ENCODE data around the gene PBX4.

DNA sequence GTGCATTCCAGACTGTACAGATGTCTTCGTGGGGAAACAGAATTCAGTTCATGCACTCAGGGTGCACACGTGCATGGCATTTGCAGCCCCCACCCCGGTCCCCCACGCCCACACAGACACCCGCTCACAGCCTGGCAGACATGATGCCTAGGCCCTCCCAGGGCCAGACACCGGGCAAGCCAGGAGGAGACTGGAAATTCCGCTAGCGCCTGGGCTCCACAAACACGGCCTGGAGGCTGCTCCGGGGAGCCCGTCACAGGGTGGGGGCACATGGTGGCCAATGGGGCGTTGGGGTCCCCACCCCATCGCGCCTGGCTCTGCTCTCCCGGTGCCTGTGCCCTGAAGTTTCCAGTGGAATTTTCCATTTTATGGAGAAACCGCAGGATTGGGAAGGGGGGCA is 76.9 kb downstream of the PBX4 start:
- TF ChIP-seq, protein P1, sequence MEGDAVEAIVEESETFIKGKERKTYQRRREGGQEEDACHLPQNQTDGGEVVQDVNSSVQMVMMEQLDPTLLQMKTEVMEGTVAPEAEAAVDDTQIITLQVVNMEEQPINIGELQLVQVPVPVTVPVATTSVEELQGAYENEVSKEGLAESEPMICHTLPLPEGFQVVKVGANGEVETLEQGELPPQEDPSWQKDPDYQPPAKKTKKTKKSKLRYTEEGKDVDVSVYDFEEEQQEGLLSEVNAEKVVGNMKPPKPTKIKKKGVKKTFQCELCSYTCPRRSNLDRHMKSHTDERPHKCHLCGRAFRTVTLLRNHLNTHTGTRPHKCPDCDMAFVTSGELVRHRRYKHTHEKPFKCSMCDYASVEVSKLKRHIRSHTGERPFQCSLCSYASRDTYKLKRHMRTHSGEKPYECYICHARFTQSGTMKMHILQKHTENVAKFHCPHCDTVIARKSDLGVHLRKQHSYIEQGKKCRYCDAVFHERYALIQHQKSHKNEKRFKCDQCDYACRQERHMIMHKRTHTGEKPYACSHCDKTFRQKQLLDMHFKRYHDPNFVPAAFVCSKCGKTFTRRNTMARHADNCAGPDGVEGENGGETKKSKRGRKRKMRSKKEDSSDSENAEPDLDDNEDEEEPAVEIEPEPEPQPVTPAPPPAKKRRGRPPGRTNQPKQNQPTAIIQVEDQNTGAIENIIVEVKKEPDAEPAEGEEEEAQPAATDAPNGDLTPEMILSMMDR (IDR thresholded peaks at IDR 0.05; ENCODE audit: insufficient read depth, low read length, poor library complexity, severe bottlenecking): no peak
- TF ChIP-seq EZH2phosphoT487 (conservative IDR thresholded peaks at IDR 0.05; ENCODE audit: low read length): no peak
